Gastroesophageal sphincter (tissue), 4 donors: ENCODE data around the gene S100Z. TPM values are rescaled to one million over a fixed set of nuclear protein-coding genes. Genes with fewer than 3 reads are reported as not detected.

Experiments
- ATAC-seq: fragments of 150-250 bp; one replicate; pipeline ENCODE4 v1.9.1; 2016; ENCODE audit warnings: mild to moderate bottlenecking, moderate library complexity
- H3K27ac ChIP-seq, 4 donors: fragments of 200-600 bp; sonication (generic) in 3 of 4; 1 replicate in 3 of 4; 2 replicates in 1 of 4; pipeline ENCODE4 v1.5.1; 2016 to 2019
- H3K27me3 ChIP-seq: fragments of 200-600 bp; sonication (generic); one replicate; pipeline ENCODE4 v1.5.1; 2019
- H3K36me3 ChIP-seq, 2 donors: fragments of 200-600 bp; sonication (generic); one replicate each; pipeline ENCODE4 v1.5.1; 2019; ENCODE audit warnings: control low read depth in 1 of 2
- H3K4me1 ChIP-seq, 3 donors: fragments of 200-600 bp; sonication (generic); 1 replicate in 2 of 3; 2 replicates in 1 of 3; pipeline ENCODE4 v1.5.1; 2016 to 2019; ENCODE audit warnings: control low read depth in 2 of 3
- H3K4me3 ChIP-seq, 2 donors: fragments of 200-600 bp; sonication (generic); one replicate each; pipeline ENCODE4 v1.5.1; 2019; ENCODE audit warnings: mild to moderate bottlenecking in 1 of 2, moderate library complexity in 1 of 2
- H3K9me3 ChIP-seq, 3 donors: fragments of 200-600 bp; sonication (generic); one replicate each; pipeline ENCODE4 v1.5.1; 2017 to 2019; ENCODE audit warnings: control low read depth in 2 of 3
- EP300 ChIP-seq: sonication (generic); formaldehyde crosslinking; IDR thresholded peaks from one replicate; pipeline ENCODE4 v1.6.1; 2017; ENCODE audit warnings: antibody characterized with exemption, mild to moderate bottlenecking
- POLR2A ChIP-seq, 2 donors: fragments of 450-650 bp; IDR thresholded peaks; one replicate each; pipeline ENCODE4 v1.6.1; 2017; ENCODE audit warnings: antibody characterized with exemption in 2 of 2, mild to moderate bottlenecking in 2 of 2, moderate library complexity in 1 of 2
- POLR2AphosphoS5 ChIP-seq: sonication (generic); formaldehyde crosslinking; IDR thresholded peaks from one replicate; pipeline ENCODE4 v1.6.1; 2017; ENCODE audit warnings: antibody characterized with exemption
- WGBS, 2 donors: methylation state at CpG; one replicate each; pipeline ENCODE4 v1.1.5; 2018; ENCODE audit warnings: low coverage in 1 of 2; 5-methylcytosine and 5-hydroxymethylcytosine counted together
- total RNA-seq, 4 donors: library from RNA; depleted of rRNA; stranded (reverse); fragments of >200 nt; gene quantifications; one replicate each; pipeline ENCODE4 v1.1.0, GENCODE V29; 2016
- TF ChIP-seq, protein P1 (sequence below), 4 experiments: fragments of 200-600 bp in 2 of 4; fragments of 450-650 bp in 2 of 4; sonication (generic) in 1 of 4; IDR thresholded peaks; one replicate each; pipeline ENCODE4 v1.5.1; 2017 to 2019; ENCODE audit warnings: antibody characterized with exemption in 4 of 4, mild to moderate bottlenecking in 2 of 4, moderate library complexity in 2 of 4

Gene S100Z
- total RNA-seq, 4 donors from 2014 or later, result not detected

DNA sequence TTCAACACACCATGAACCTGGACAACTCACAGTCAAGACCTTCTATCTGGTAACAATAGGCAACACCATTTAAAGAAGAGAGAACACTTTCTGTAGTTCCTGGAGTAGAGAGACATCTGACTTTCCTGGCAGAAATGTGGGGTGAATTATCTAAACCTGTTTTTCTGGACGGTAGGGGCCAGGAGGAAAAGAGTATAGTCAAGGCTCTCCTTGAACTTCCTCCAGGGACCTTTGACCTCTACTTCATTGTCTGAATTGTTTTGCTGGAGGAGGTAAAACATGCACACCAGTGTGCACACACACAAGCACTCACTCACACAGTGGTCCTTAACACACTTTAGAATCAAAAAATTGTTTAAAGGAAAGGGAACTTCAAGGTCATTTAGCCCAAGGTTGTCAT, 13.2 kb downstream of the S100Z start:
- Histone ChIP-seq H3K9me3 (no peaks in the 10 kb centered on the region), H3K27ac (no peak overlapping the region), H3K4me1 (no peaks in the 10 kb centered on the region), H3K27me3 (no peaks in the 10 kb centered on the region), H3K36me3 (no peaks in the 10 kb centered on the region), H3K4me3 (no peak overlapping the region)
- WGBS, 2 donors, result 50 to 67% methylated on average over 1 of the region's 1 CpG
- TF ChIP-seq EP300, result no peak
- TF ChIP-seq POLR2AphosphoS5, result no peak
- no peak for TF ChIP-seq POLR2A (IDR thresholded peaks at IDR 0.05)
- TF ChIP-seq, protein P1, sequence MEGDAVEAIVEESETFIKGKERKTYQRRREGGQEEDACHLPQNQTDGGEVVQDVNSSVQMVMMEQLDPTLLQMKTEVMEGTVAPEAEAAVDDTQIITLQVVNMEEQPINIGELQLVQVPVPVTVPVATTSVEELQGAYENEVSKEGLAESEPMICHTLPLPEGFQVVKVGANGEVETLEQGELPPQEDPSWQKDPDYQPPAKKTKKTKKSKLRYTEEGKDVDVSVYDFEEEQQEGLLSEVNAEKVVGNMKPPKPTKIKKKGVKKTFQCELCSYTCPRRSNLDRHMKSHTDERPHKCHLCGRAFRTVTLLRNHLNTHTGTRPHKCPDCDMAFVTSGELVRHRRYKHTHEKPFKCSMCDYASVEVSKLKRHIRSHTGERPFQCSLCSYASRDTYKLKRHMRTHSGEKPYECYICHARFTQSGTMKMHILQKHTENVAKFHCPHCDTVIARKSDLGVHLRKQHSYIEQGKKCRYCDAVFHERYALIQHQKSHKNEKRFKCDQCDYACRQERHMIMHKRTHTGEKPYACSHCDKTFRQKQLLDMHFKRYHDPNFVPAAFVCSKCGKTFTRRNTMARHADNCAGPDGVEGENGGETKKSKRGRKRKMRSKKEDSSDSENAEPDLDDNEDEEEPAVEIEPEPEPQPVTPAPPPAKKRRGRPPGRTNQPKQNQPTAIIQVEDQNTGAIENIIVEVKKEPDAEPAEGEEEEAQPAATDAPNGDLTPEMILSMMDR (IDR thresholded peaks at IDR 0.05), result no peak
- no peak for ATAC-seq

DNA sequence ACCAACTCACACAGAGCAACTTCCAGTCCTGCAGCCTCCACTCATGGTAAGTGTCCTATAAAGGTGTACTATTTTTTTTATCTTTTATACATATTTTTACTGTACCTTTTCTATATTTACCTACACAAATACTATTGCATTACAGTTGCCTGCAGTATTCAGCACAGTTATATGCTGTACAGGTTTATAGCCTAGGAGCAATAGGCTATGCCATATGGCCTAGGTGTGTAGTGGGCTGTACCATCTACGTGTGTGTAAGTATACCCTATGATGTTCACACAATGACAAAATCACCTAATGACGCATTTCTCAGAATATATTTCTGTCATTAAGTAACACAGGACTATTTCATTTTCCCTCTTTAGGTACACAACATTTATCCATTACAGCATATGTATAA, 16.7 kb downstream of the S100Z start:
- TF ChIP-seq POLR2A (IDR thresholded peaks at IDR 0.05), result no peak
- TF ChIP-seq, protein P1 (IDR thresholded peaks at IDR 0.05), result no peak
- TF ChIP-seq EP300, result no peak
- TF ChIP-seq POLR2AphosphoS5, result no peak
- no peaks in the 10 kb centered on the region for H3K36me3 ChIP-seq
- ATAC-seq, result no peak
- H3K27ac ChIP-seq, result no peak overlapping the region
- H3K4me1 ChIP-seq, result no peaks in the 10 kb centered on the region
- H3K9me3 ChIP-seq, result no peaks in the 10 kb centered on the region
- no peak overlapping the region for H3K4me3 ChIP-seq
- no peaks in the 10 kb centered on the region for H3K27me3 ChIP-seq
- 78 to 92% methylated on average over 2 of the region's 2 CpGs for WGBS, 2 donors

DNA sequence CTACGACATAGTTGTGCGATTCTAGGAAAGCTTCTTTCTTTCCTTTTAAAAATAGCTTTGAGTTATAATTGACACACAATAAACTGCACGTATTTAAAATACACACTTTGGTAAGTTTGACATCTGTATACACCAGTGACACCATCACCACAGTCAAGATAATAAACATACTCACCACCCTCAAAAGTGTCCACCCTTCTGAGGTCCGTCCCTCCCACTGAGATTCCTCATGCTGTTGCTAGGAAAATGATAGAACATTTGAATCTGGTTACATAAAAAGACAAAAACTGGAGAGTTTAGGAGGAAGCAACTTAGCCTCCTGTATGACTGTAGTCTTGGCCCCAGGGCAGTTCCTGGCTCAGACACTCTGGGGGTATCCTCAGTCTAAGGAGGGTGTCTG, 17.2 kb downstream of the S100Z start:
- TF ChIP-seq, protein P1 (IDR thresholded peaks at IDR 0.05), result no peak
- TF ChIP-seq POLR2AphosphoS5 (no peak), EP300 (no peak), POLR2A (IDR thresholded peaks at IDR 0.05) (no peak)

DNA sequence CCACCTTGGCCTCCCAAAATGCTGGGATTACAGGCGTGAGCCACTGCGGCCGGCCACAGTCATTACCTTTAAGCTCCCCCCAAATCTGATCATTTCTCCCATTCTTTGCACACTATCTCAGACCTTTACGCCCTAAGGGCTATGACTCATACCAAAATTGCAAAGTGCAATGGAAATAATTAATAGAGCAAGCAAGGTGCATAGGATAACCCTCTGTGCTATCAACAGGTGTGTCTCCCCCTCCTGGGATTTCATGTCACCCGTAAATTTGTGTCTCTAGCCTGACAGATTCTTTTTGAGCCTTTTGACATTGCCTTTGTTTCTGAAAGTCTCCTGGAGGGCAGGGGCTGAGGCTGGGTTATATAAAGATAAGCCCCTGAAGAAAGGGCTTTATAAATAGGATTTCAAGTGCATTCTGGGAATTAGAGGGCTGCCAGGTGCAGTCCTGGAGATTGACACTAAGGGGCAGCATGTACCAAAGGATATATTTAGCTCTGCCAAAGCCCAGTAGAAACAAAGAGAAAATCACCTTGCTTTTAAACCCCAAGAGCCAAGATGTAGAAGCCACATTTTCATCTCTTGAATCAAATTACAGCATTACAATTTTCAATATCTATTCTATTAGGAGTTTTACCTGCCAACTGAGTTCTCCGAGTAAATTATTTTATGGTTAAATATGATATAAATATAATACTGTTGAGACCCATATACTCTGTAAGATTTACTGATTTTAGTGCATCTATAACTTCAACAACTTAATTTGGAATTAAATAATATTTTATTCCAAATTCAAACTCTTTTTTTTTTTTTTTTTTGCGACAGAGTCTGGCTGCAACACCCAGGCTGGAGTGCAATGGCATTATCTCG, 18.2 kb downstream of the S100Z start:
- Histone ChIP-seq H3K4me3 (no peak overlapping the region), H3K27me3 (no peaks in the 10 kb centered on the region), H3K27ac (no peak overlapping the region), H3K4me1 (no peaks in the 10 kb centered on the region), H3K36me3 (no peaks in the 10 kb centered on the region), H3K9me3 (no peaks in the 10 kb centered on the region)
- WGBS, 2 donors, result 63 to 73% methylated on average over 1 to 6 of the region's 8 CpGs
- no peak for ATAC-seq
- TF ChIP-seq, protein P1 (IDR thresholded peaks at IDR 0.05), result peak; percentile 23 to 64 (median 53)
- TF ChIP-seq POLR2AphosphoS5, result no peak

More for the DNA sequence above, 17.2 kb downstream of the S100Z start:
- no peaks in the 10 kb centered on the region for H3K36me3 ChIP-seq
- no peaks in the 10 kb centered on the region for H3K27me3 ChIP-seq
- H3K4me1 ChIP-seq, result no peaks in the 10 kb centered on the region
- no peak for ATAC-seq
- H3K9me3 ChIP-seq, result no peaks in the 10 kb centered on the region
- no peak overlapping the region for H3K27ac ChIP-seq
- no peak overlapping the region for H3K4me3 ChIP-seq
- WGBS, 2 donors, result 47 to 49% methylated on average over 4 of the region's 4 CpGs

DNA sequence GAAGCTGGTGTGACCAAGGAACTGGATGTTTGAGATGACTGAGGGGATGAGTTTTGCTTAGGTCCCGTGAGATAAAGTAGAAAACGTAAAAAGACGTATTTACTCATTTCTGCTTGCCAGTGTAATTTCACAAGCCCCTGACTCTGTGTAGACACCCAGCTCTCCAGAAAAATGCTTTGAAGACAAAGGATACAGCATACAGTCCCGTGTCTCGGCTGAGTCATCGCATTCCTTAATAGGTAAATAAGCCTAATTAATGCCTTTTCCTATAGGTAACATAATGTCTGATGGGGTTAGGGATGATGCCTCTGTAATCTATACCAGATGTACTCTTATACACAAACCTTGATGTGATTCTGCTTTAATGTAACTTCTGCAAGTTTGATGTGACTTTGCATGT, 20.2 kb downstream of the S100Z start:
- no peak for ATAC-seq
- Histone ChIP-seq H3K27me3 (no peaks in the 10 kb centered on the region), H3K9me3 (no peaks in the 10 kb centered on the region), H3K27ac (no peak overlapping the region), H3K4me1 (no peaks in the 10 kb centered on the region), H3K36me3 (no peaks in the 10 kb centered on the region), H3K4me3 (no peak overlapping the region)
- 68 to 86% methylated on average over 5 to 6 of the region's 6 CpGs for WGBS, 2 donors
- TF ChIP-seq POLR2A (IDR thresholded peaks at IDR 0.05), result no peak
- TF ChIP-seq EP300, result no peak
- TF ChIP-seq, protein P1 (IDR thresholded peaks at IDR 0.05), result no peak
- TF ChIP-seq POLR2AphosphoS5, result no peak
